ENCODE data around the gene GMDS. TPM values are rescaled to one million over a fixed set of nuclear protein-coding genes. Genes with fewer than 3 reads are reported as not detected.

Gene GMDS
- total and polyA plus RNA-seq, 7 donors: 2.8 to 6.6 (median 4.7) TPM

- H3K27me3 ChIP-seq (ENCODE audit: insufficient read depth in 3 of 3, low read length in 2 of 3): peaks cover 0 to 3% (median 0%) of the 10 kb centered on the region in 3 donors
- H3K27ac ChIP-seq: no peak overlapping the region
- H3K4me1 ChIP-seq: peaks cover 4% of the 10 kb centered on the region
- TF ChIP-seq CTCF (IDR thresholded peaks at IDR 0.05): no peak
- intact Hi-C loops (cut with DNase I): no loop called here
- no peak for ATAC-seq
- H3K9me3 ChIP-seq: no peaks in the 10 kb centered on the region
- no peak overlapping the region for H3K4me3 ChIP-seq
- no peaks in the 10 kb centered on the region for H3K36me3 ChIP-seq (ENCODE audit: insufficient read depth in 1 of 2, low read depth in 1 of 2)
- 94 to 99% (median 98%) methylated on average over 3 of the region's 3 CpGs for WGBS, 3 donors
- DNase-seq: no peak
Observed at GRCh38 chr6:1867197-1867596, 378.2 kb downstream of the GMDS start.

- H3K27ac ChIP-seq: no peak overlapping the region
- no peaks in the 10 kb centered on the region for H3K9me3 ChIP-seq
- H3K36me3 ChIP-seq (ENCODE audit: insufficient read depth in 1 of 2, low read depth in 1 of 2): no peaks in the 10 kb centered on the region
- TF ChIP-seq CTCF (IDR thresholded peaks at IDR 0.05): no peak
- peaks cover 0 to 3% (median 0%) of the 10 kb centered on the region in 3 donors for H3K27me3 ChIP-seq (ENCODE audit: insufficient read depth in 3 of 3, low read length in 2 of 3)
- intact Hi-C loops (cut with DNase I): no loop called here
- H3K4me1 ChIP-seq: no peaks in the 10 kb centered on the region
- DNase-seq (no peak), ATAC-seq (no peak)
- no peak overlapping the region for H3K4me3 ChIP-seq
- WGBS, 3 donors: 83 to 87% (median 85%) methylated on average over 7 of the region's 7 CpGs
Observed at GRCh38 chr6:1865585-1865984, 379.8 kb downstream of the GMDS start.

GRCh38 chr6:1864496-1864895, 380.9 kb downstream of the GMDS start:
- 54 to 76% (median 54%) methylated on average over 3 of the region's 3 CpGs for WGBS, 3 donors
- ATAC-seq (no peak), DNase-seq (no peak)
- Histone ChIP-seq H3K9me3 (no peaks in the 10 kb centered on the region), H3K27me3 (ENCODE audit: insufficient read depth in 3 of 3, low read length in 2 of 3) (no peaks in the 10 kb centered on the region), H3K4me3 (no peak overlapping the region), H3K4me1 (no peaks in the 10 kb centered on the region), H3K27ac (no peak overlapping the region), H3K36me3 (ENCODE audit: insufficient read depth in 1 of 2, low read depth in 1 of 2) (no peaks in the 10 kb centered on the region)
- intact Hi-C loops (cut with DNase I): no loop called here
- no peak for TF ChIP-seq CTCF (IDR thresholded peaks at IDR 0.05)

- TF ChIP-seq CTCF (IDR thresholded peaks at IDR 0.05): no peak
- Histone ChIP-seq H3K4me3 (no peak overlapping the region), H3K27ac (no peak overlapping the region), H3K9me3 (no peaks in the 10 kb centered on the region), H3K4me1 (no peaks in the 10 kb centered on the region), H3K36me3 (ENCODE audit: insufficient read depth in 1 of 2, low read depth in 1 of 2) (no peaks in the 10 kb centered on the region), H3K27me3 (ENCODE audit: insufficient read depth in 3 of 3, low read length in 2 of 3) (no peaks in the 10 kb centered on the region)
- 44 to 46% (median 45%) methylated on average over 2 of the region's 2 CpGs for WGBS, 3 donors
- ATAC-seq (no peak), DNase-seq (no peak)
- intact Hi-C loops (cut with DNase I): no loop called here
Observed at GRCh38 chr6:1862411-1862810, 383.0 kb downstream of the GMDS start.

GRCh38 chr6:1860756-1861348, 384.6 kb downstream of the GMDS start:
- ATAC-seq (no peak), DNase-seq (no peak)
- no peaks in the 10 kb centered on the region for H3K36me3 ChIP-seq (ENCODE audit: insufficient read depth in 1 of 2, low read depth in 1 of 2)
- no peak overlapping the region for H3K4me3 ChIP-seq
- H3K27me3 ChIP-seq (ENCODE audit: insufficient read depth in 3 of 3, low read length in 2 of 3): no peaks in the 10 kb centered on the region
- H3K27ac ChIP-seq: no peak overlapping the region
- TF ChIP-seq CTCF (IDR thresholded peaks at IDR 0.05): no peak
- intact Hi-C loops (cut with DNase I): no loop called here
- H3K9me3 ChIP-seq: no peaks in the 10 kb centered on the region
- H3K4me1 ChIP-seq: no peaks in the 10 kb centered on the region
- WGBS, 3 donors: 91 to 98% (median 97%) methylated on average over 4 of the region's 4 CpGs

All from psoas muscle (tissue), 8 donors.